Testis (tissue), 3 donors: ENCODE measurements around the gene SEMA5A. TPM values are rescaled to one million over a fixed set of nuclear protein-coding genes. Genes with fewer than 3 reads are reported as not detected.

Experiments
- DNase-seq: peaks from one replicate; pipeline ENCODE4 v3.0.0-alpha.2; 2019
- H3K27ac ChIP-seq, 2 donors: fragments of 200-600 bp; sonication (generic); one replicate each; pipeline ENCODE4 v1.5.1; 2019
- H3K27me3 ChIP-seq: fragments of 200-600 bp; sonication (generic); one replicate; pipeline ENCODE4 v1.5.1; 2019
- H3K36me3 ChIP-seq: fragments of 200-600 bp; sonication (generic); one replicate; pipeline ENCODE4 v1.5.1; 2017; ENCODE audit warnings: low read depth; ENCODE audit errors: missing control alignments
- H3K4me1 ChIP-seq: fragments of 200-600 bp; sonication (generic); one replicate; pipeline ENCODE4 v1.5.1; 2019
- H3K4me3 ChIP-seq, 2 donors: fragments of 200-600 bp; sonication (generic); one replicate each; pipeline ENCODE4 v1.5.1; 2017 to 2019
- H3K9me3 ChIP-seq: fragments of 200-600 bp; sonication (generic); one replicate; pipeline ENCODE4 v1.5.1; 2017
- CTCF ChIP-seq, 3 experiments: fragments of 450-650 bp in 2 of 3; fragments of 200-600 bp in 1 of 3; sonication (generic) in 1 of 3; IDR thresholded peaks; one replicate each; pipeline ENCODE4 v1.5.1; 2016 to 2019; ENCODE audit warnings: antibody characterized with exemption in 3 of 3, mild to moderate bottlenecking in 2 of 3, moderate library complexity in 1 of 3
- POLR2A ChIP-seq: fragments of 450-650 bp; IDR thresholded peaks from one replicate; pipeline ENCODE4 v1.6.1; 2017; ENCODE audit warnings: antibody characterized with exemption, mild to moderate bottlenecking, moderate library complexity
- WGBS, 2 donors: methylation state at CpG; one replicate each; pipeline ENCODE4 v1.1.5; 2018; 5-methylcytosine and 5-hydroxymethylcytosine counted together
- intact Hi-C: fragments of 100-400 bp; cut with DNase I; formaldehyde crosslinking; loops from one replicate; pipeline ENCODE4 v1.15.1; 2023; ENCODE audit warnings: low total_unique reads
- polyA plus RNA-seq: library from polyadenylated mRNA; stranded (reverse); fragments of 350-450 nt; fragmentation: Illumina TruSeq; extraction: RNeasy Lipid Tissue Mini Kit (QIAGEN cat#74804); gene quantifications from one replicate; pipeline ENCODE4 v1.2.3, GENCODE V29; 2014; ENCODE audit warnings: low read depth, low replicate concordance; ENCODE audit not compliant: insufficient read depth
- total RNA-seq, 2 donors: library from RNA; depleted of rRNA; stranded (reverse); fragments of >200 nt; gene quantifications; one replicate each; pipeline ENCODE4 v1.2.3, GENCODE V29; 2016

Gene SEMA5A
- total and polyA plus RNA-seq, 3 donors from 2014 or later, result 3.4 to 12.8 (median 5.4) TPM

GRCh38 chr5:9054821-9055589 is 490.9 kb downstream of the SEMA5A start:
- no peak for DNase-seq
- WGBS, 2 donors, result 76 to 83% methylated on average over 3 of the region's 3 CpGs
- Histone ChIP-seq H3K27ac (no peak overlapping the region), H3K9me3 (no peaks in the 10 kb centered on the region), H3K36me3 (no peaks in the 10 kb centered on the region), H3K4me1 (no peaks in the 10 kb centered on the region), H3K4me3 (no peak overlapping the region), H3K27me3 (no peaks in the 10 kb centered on the region)
- intact Hi-C loops, result no loop called here
- TF ChIP-seq CTCF (IDR thresholded peaks at IDR 0.05) (no peak), POLR2A (no peak)

GRCh38 chr5:9054322-9054721 is 491.6 kb downstream of the SEMA5A start:
- 81 to 85% methylated on average over 6 of the region's 6 CpGs for WGBS, 2 donors
- intact Hi-C loops, result no loop called here
- no peak for DNase-seq

GRCh38 chr5:9052421-9052820 is 493.5 kb downstream of the SEMA5A start:
- Histone ChIP-seq H3K4me3 (no peak overlapping the region), H3K4me1 (no peaks in the 10 kb centered on the region), H3K36me3 (no peaks in the 10 kb centered on the region), H3K27me3 (no peaks in the 10 kb centered on the region), H3K9me3 (no peaks in the 10 kb centered on the region), H3K27ac (no peak overlapping the region)
- TF ChIP-seq CTCF (IDR thresholded peaks at IDR 0.05), result no peak
- TF ChIP-seq POLR2A, result no peak
- DNase-seq, result no peak
- 51 to 57% methylated on average over 4 of the region's 4 CpGs for WGBS, 2 donors
- intact Hi-C loops, result no loop called here

More at GRCh38 chr5:9054322-9054721, 491.6 kb downstream of the SEMA5A start:
- no peaks in the 10 kb centered on the region for H3K4me1 ChIP-seq
- H3K27me3 ChIP-seq, result no peaks in the 10 kb centered on the region
- TF ChIP-seq POLR2A, result no peak
- no peak for TF ChIP-seq CTCF (IDR thresholded peaks at IDR 0.05)
- no peaks in the 10 kb centered on the region for H3K9me3 ChIP-seq
- no peaks in the 10 kb centered on the region for H3K36me3 ChIP-seq
- no peak overlapping the region for H3K4me3 ChIP-seq
- no peak overlapping the region for H3K27ac ChIP-seq

GRCh38 chr5:9051779-9052178 is 494.1 kb downstream of the SEMA5A start:
- intact Hi-C loops, result no loop called here
- Histone ChIP-seq H3K27me3 (no peaks in the 10 kb centered on the region), H3K4me3 (no peak overlapping the region), H3K36me3 (no peaks in the 10 kb centered on the region), H3K9me3 (no peaks in the 10 kb centered on the region), H3K27ac (no peak overlapping the region), H3K4me1 (no peaks in the 10 kb centered on the region)
- DNase-seq, result no peak
- 96% methylated on average over 7 to 11 of the region's 11 CpGs for WGBS, 2 donors
- no peak for TF ChIP-seq CTCF (IDR thresholded peaks at IDR 0.05)
- no peak for TF ChIP-seq POLR2A

- no peak overlapping the region for H3K4me3 ChIP-seq
- H3K4me1 ChIP-seq, result no peaks in the 10 kb centered on the region
- H3K27ac ChIP-seq, result no peak overlapping the region
- H3K9me3 ChIP-seq, result no peaks in the 10 kb centered on the region
- intact Hi-C loops, result no loop called here
- no peaks in the 10 kb centered on the region for H3K36me3 ChIP-seq
- no peak for DNase-seq
- no peak for TF ChIP-seq POLR2A
- TF ChIP-seq CTCF (IDR thresholded peaks at IDR 0.05), result no peak
- no peaks in the 10 kb centered on the region for H3K27me3 ChIP-seq
- WGBS, 2 donors, result 87 to 89% methylated on average over 5 of the region's 5 CpGs
These were observed 497.9 kb downstream of the SEMA5A start for GRCh38 chr5:9047932-9048331.
